Measurements from ENCODE around the gene IFITM5. TPM values are rescaled to one million over a fixed set of nuclear protein-coding genes. Genes with fewer than 3 reads are reported as not detected.

The IFITM5 gene
- total and polyA plus RNA-seq, 2 of the 8 experiments (the other 6 are each of a cell fraction or from before 2014, with no cell fraction given): not detected

DNA sequence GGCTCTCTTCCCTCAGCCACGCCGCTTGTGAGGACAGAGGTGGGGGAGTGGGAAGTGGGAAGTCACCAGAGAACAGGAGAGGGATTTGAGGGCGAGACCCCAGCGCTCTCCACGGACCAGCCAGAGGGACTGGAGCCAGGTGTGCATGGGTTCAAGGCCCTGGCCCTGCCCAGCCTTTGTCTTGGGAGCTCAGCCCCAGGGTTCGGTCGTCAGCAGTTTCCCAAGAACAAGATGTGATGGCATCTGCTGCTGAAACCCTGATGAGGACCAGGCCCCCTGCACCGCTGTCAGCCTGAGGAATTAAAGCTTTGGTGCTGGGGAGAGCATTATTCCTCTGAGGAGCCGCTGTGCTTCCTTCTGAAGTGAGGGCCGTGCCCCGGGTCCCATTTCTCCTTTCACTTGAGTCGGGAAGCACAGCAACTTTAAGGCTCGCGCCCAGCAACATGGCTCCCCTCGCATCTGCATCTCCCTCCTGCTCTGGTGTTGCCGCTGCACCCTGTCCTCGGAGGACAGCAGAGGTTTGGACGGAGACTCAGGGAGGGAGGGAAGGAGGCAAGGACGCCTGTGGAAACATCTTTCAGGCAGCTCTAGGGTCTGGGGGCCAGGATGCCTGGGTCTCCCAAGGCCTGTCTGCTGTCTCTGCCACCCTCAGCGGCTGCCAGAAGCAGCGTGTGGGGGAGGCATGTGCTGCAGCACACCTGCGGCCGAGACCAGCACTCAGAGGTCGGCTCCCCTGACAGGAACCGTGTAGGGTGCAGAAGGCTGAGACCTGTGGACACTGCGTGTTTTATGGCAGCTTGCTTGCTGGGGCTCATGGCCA, 3.8 kb downstream of the IFITM5 start:
- H4K8ac ChIP-seq (ENCODE audit: extremely low read depth, insufficient read depth, low read length): no peak overlapping the region
- H3K79me1 ChIP-seq (ENCODE audit: low read depth, low read length): no peaks in the 10 kb centered on the region
- H3K23me2 ChIP-seq (ENCODE audit: low read depth, low read length): no peaks in the 10 kb centered on the region
- H3K27me3 ChIP-seq (replicated peaks in 1 of 4; ENCODE audit: control insufficient read depth in 3 of 4, extremely low read depth in 1 of 4, insufficient read depth in 3 of 4, low read length in 3 of 4): no peaks in the 10 kb centered on the region
- H2BK120ac ChIP-seq (replicated peaks; ENCODE audit: low read depth, low read length): no peak overlapping the region
- H4K5ac ChIP-seq (ENCODE audit: insufficient read length, low read depth, low read length): no peak overlapping the region
- no peak overlapping the region for H3K56ac ChIP-seq (replicated peaks; ENCODE audit: insufficient read length, low read depth, low read length)
- H3K9me3 ChIP-seq (ENCODE audit: insufficient read depth in 2 of 2, low read depth in 1 of 2, low read length in 1 of 2): no peaks in the 10 kb centered on the region
- no peak overlapping the region for H3K23ac ChIP-seq (ENCODE audit: insufficient read length)
- H2AK5ac ChIP-seq (ENCODE audit: low read depth, low read length): no peak overlapping the region
- no peak overlapping the region for H3K18ac ChIP-seq (ENCODE audit: extremely low read depth, low read length)
- WGBS, 2 experiments (ENCODE audit: extremely low coverage in 1 of 2, insufficient coverage in 1 of 2, insufficient read length in 1 of 2, insufficient replicate concordance in 2 of 2, low coverage in 1 of 2, low lambda C conversion rate in 2 of 2, missing lambda C conversion rate in 1 of 2): 91% methylated on average over 24 of the region's 26 CpGs; no CpG with 5 or more reads in 1 of the 2 experiments
- no peak overlapping the region for H4K91ac ChIP-seq (replicated peaks; ENCODE audit: insufficient read length, low read length)
- no peak overlapping the region for H3K4me3 ChIP-seq (ENCODE audit: extremely low read depth in 1 of 4, insufficient read depth in 2 of 4, low read depth in 3 of 4, low read length in 4 of 4)
- no peak overlapping the region for H2BK12ac ChIP-seq (ENCODE audit: low read depth, low read length)
- H3K27ac ChIP-seq (ENCODE audit: low read depth, low read length): no peak overlapping the region
- H3K14ac ChIP-seq (ENCODE audit: insufficient read length): no peak overlapping the region
- H3K36me3 ChIP-seq (ENCODE audit: control insufficient read depth in 2 of 4, insufficient read depth in 4 of 4, low read length in 3 of 4): peaks cover 3 to 30% (median 15%) of the 10 kb centered on the region in 4 experiments; a peak in 6 of 8 replicates
- no peak for FAIRE-seq
- DNase-seq (ENCODE audit: low read depth in 1 of 2, low spot score in 2 of 2): no peak
- no peaks in the 10 kb centered on the region for H4K20me1 ChIP-seq (replicated peaks in 1 of 2; ENCODE audit: control insufficient read depth in 1 of 2, insufficient read depth in 2 of 2, low read length in 2 of 2)
- H2BK20ac ChIP-seq (ENCODE audit: low read length): no peak overlapping the region
- ChIA-PET CTCF (ENCODE audit: partially characterized antibody) (interaction anchor here (1.0 to 3.4 kb wide), 6 partner anchors 10 to 68 kb away, joined by 3 to 29 read pairs (median 6); partner anchors contain the start of gene IFITM2), POLR2A (ENCODE audit: partially characterized antibody) (interaction anchor here (0.6 to 3.0 kb wide), 6 partner anchors 9 to 234 kb away, joined by 3 to 17 read pairs (median 4); no protein-coding TSS in a partner anchor)
- no peak overlapping the region for H3K4ac ChIP-seq (replicated peaks; ENCODE audit: insufficient read length, low read depth, low read length)
- H3K79me2 ChIP-seq (ENCODE audit: control insufficient read depth in 1 of 2, insufficient read depth in 2 of 2, low read length in 2 of 2): no peaks in the 10 kb centered on the region
- H2AFZ ChIP-seq (ENCODE audit: low read length): no peak overlapping the region
- H3K4me2 ChIP-seq (ENCODE audit: insufficient read depth in 1 of 2, low read depth in 2 of 2, low read length in 2 of 2): no peak overlapping the region
- no peak overlapping the region for H2BK15ac ChIP-seq (ENCODE audit: low read length)
- H3K9ac ChIP-seq (replicated peaks in 1 of 4; ENCODE audit: extremely low read depth in 1 of 4, low read depth in 3 of 4, low read length in 3 of 4): no peak overlapping the region
- peaks cover 5 to 34% (median 23%) of the 10 kb centered on the region in 4 experiments for H3K4me1 ChIP-seq (replicated peaks in 1 of 4; ENCODE audit: control insufficient read depth in 3 of 4, insufficient read depth in 4 of 4, low read length in 3 of 4)
- no peak overlapping the region for H2BK5ac ChIP-seq (ENCODE audit: low read depth, low read length)
- TF ChIP-seq EP300 (IDR thresholded peaks at IDR 0.05; ENCODE audit: borderline replicate concordance in 1 of 2, low read depth in 2 of 2, low read length in 2 of 2): no peak
- no peak for TF ChIP-seq PHF8 (conservative IDR thresholded peaks at IDR 0.05; ENCODE audit: low read depth, low read length)
